GM19372 (cell line): Measurements from ENCODE around the gene AGPAT3.
"Not testable (repeated sequence)": the region's sequence is repeated elsewhere in the genome, so short reads cannot be mapped to it uniquely, and the experiment has no call there.

ENCODE experiments used
- ATAC-seq: cut with Tn5 transposase; IDR thresholded peaks from one replicate; pipeline ENCODE4 v1.9.1; 2021; ENCODE audit warnings: mild to moderate bottlenecking, low read depth, moderate library complexity; ENCODE audit not compliant: unreplicated experiment

The AGPAT3 gene, protein sequence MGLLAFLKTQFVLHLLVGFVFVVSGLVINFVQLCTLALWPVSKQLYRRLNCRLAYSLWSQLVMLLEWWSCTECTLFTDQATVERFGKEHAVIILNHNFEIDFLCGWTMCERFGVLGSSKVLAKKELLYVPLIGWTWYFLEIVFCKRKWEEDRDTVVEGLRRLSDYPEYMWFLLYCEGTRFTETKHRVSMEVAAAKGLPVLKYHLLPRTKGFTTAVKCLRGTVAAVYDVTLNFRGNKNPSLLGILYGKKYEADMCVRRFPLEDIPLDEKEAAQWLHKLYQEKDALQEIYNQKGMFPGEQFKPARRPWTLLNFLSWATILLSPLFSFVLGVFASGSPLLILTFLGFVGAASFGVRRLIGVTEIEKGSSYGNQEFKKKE

DNA sequence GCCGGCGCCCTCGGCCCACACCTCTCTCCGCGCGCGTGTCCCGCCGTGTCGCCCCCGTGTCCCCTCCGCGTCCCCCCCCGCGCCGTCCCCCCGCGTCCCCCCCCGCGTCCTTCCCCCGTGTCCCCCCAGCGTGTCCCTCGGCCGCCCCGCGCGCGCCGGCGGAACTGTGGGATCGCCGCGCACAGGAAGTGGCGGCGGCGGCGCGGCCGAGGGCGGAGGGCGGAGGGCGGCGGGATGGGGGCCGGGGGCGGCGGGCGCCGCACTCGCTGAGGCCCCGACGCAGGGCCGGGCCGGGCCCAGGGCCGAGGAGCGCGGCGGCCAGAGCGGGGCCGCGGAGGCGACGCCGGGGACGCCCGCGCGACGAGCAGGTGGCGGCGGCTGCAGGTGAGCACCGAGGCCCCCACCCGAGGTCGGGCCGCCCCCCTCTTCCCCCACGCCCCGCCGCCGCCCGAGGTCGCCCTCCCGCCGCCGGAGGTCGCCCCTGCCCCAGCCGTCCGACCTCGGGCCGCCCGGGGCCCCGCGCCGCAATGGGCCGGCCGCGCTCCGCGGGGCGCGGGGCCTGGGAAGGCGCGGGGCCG is at the start of gene AGPAT3:
Gene AGPAT3, plus strand, starts transcription at position 262 of the 578 bp plus-strand sequence. CDS start 94,459 bp downstream, outside the sequence.
- no peak for ATAC-seq

DNA sequence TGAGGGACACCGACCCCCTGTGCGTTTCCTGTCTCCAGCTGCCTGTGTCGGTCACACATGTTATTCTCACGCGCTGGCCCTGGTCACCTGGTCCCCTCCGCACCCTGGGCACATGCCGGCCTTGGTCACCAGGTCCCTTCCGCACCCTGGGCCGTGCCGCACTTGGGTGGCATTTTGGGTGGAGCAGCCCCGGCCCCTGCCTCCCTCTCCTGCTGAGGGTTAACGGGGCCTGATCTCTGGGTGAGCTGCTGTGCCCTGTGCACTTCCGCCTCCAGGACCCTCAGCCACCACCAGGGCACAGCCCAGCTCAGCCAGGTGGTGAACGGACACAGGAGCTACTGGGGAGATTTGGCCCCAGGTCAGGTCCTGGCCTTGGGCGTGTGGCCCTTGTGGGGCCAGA is 49.0 kb upstream of the AGPAT3 start:
- ATAC-seq, result no peak

DNA sequence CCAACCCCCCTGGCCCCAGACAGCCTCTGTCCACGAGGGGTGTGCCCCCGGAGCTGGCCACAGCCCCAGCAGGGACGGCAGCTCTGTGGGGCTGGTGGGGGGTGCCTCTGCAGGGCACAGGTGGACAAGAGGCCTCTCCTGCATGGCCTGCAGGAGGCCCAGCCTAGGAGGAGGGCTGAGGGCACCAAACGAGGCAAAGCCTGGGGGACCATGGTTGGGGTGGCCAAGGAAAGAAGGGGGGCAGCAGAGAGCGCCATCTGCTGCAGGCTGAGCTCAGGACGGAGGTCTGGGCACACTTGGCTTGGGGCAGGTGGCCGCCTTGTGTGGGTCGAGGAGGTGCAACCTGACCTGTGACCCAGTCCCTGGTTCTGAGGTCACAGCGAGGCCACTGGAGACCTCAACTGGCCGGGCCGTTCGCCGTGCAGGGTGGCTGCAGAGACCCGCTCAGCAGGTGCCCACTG is 48.4 kb upstream of the AGPAT3 start:
- ATAC-seq, result no peak

DNA sequence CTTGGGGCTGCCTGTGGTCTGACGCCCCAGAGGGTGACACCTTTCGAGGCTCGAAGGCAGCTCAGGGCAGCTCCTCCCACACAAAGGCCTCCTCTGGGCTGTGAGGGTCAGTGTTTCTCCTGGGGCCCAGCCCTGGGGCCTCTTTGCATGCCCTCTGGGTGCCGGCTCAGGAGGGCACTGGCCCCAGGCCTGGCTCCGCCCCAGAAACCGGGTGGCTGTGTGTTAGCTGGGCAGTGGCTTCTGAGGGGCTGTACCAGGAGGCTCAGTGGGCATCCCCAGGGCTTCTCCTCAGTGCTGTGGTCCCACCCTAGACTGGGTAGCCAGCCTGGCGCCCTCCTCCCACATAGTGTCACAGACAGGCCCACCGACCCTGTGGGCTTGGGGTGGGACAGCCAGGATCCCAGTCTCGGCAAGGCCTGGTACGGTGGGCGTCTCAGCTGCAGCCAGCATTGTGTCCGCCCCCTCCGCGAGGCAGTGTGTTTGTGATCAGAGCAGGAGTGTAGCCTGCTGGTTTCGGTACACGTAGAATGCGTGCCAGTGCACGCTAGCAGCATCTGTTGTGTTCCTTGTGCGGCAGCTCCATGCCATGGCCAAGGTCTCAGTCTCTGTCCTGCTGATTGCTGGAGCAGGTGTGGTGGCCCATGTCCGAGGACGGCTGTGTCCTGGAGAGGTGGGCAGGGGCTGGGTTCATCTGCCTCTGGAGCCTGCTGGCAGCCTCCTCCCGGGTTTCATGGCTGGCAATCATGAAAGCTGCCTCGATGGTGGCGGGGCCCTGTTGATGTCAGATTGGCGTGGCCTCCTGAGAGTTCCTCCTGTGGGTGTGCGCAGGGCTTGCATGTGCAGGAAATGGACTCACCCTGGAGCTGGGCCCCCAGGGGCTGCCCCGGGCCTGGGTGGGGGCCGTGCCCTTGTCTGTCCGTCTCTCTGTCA is 47.6 kb upstream of the AGPAT3 start:
- no peak for ATAC-seq

DNA sequence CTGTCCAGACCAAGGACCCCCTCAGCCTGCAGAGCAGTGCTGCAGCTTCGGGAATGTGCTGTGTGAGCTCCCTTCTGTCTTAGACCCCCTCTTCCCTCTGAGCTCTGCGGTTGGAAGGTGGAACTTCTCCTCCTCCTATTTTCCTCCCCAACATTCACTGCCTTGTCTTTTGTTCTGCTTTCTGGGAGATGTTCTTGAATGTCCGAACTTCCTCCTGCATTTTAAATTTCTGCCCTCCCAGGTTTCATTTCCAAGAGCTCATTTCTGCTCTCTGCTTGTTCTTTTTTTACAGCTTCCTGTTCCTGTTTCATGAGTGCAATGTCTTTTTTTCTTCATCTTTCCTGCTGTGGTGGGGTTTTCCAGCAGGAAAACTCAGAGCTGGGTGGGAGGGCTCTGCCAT is 46.3 kb upstream of the AGPAT3 start:
- ATAC-seq, result no peak

DNA sequence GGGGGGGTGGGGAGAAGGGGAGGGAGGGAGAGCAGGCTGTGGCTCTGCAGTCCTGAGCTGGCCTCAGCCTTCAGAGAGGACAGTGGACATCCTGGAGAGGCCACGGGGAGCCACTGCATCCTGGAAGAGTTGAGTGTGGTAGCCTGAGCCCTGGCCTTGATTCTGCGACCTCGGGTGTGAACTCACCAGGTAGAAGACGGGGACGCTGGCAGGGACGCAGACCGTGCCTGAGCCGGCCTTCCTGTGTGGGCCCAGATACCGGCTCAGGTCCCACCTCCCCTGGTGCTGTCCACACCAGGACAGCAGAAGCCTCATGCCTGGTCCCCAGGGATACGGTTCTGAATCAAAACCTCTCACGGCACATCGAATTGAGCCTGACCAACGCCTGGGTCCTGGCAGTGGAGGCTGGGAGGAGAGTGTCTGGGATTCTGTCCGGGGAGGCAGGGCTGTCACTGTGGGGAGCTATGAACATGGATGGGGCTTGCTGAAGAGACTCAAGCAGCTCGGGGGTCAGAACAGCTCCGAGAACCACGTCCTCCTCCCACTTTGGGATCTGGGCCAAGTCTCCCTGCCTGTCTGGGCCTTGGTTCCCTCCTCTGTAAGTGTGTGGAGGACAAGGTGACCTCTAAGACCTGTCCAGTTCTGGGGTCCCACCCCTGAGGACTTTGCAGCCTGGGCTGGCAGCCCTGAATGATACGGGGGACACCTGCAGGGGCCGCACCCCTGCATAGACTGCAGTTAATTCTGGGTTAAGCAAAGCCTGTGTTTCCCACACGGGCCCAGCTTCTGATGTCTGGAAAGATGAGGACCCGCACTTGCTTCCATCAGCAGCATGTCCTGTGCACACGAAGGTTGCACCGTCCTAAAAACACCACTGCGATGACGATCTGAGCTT is 45.3 kb upstream of the AGPAT3 start:
- no peak for ATAC-seq

DNA sequence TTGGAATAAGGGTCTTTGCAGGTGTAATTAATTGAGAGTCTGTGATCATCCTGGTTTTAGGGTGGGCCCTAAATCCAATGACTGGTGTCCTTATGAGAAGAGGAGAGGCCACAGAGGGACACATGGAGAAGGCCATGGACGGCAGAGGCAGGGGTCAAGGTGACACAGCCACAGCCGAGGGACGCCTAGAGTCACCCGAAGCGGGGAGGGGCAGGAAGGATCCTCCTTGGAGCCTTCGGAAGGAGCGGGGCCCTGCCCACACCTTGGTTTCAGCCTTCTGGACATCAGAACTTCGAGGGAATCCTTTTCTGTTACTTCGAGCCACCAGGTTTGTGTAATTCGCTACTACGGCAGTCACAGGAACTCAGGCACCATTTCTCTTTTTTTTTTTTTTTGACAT is 44.6 kb upstream of the AGPAT3 start:
- ATAC-seq, result no peak

DNA sequence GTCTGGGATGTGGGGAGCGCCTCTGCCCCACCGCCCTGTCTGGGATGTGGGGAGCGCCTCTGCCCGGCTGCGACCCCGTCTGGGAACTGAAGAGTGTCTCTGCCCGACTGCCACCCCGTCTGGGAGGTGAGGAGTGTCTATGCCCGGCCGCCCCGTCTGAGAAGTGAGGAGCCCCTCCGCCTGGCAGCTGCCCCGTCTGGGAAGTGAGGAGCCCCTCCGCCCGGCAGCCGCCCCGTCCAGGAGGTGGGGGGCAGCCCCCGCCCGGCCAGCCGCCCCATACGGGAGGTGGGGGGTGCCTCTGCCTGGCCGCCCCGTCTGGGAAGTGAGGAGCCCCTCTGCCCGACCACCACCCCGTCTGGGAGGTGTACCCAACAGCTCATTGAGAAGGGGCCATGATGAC is 42.9 kb upstream of the AGPAT3 start:
- not testable (repeated sequence) for ATAC-seq

DNA sequence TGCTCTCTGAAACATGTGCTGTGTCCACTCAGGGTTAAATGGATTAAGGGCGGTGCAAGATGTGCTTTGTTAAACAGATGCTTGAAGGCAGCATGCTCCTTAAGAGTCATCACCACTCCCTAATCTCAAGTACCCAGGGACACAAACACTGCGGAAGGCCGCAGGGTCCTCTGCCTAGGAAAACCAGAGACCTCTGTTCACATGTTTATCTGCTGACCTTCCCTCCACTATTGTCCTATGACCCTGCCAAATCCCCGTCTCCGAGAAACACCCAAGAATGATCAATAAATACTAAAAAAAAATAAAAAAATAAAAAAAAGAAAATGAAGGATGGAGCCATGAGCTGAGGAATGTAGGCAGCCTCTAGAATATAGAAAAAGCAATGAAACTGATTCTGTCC is 42.3 kb upstream of the AGPAT3 start:
- not testable (repeated sequence) for ATAC-seq

DNA sequence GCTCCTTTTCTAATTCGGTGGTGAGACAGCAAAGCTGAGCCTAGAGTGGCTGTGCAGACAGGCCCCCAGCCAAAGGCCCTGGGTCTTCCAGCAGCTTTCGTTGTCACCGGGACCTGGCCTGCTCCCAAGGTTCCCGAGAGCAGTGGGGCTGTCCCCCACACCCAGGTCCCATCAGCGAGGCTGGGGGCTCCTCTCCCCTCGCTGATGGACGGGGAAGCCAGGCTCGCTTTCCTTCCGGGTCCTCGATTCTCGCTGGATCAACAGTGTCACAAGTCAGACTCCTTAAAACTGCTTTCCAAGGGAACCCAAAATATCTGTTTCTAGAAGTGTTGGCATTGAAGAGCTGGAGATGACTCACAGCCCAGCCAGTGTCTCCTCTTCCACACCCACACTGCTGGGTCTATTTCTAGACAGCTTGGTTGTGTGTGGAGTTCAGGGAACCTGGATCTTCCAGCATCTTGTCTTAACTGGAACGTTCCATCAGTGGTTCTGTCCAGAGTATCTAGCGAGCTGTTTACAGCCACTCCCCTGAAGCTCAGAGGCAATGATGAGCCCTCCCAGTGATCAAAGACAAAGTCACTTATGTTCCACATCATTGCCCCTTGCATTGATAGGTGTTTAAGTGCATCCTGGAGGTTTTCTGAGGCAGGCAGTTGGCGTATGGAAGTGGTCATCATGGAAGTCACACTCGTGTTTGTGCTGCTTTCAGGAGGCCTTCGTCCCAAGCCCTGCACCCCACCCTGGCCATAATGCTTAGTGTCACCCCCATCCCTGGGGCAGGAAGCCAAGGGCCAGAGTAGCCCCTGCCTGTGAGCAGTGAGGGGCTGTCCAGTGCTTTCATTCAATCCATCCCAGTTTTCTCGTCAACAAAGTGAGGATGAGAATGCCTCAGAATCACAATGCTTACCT is 40.4 kb upstream of the AGPAT3 start:
- ATAC-seq, result no peak

DNA sequence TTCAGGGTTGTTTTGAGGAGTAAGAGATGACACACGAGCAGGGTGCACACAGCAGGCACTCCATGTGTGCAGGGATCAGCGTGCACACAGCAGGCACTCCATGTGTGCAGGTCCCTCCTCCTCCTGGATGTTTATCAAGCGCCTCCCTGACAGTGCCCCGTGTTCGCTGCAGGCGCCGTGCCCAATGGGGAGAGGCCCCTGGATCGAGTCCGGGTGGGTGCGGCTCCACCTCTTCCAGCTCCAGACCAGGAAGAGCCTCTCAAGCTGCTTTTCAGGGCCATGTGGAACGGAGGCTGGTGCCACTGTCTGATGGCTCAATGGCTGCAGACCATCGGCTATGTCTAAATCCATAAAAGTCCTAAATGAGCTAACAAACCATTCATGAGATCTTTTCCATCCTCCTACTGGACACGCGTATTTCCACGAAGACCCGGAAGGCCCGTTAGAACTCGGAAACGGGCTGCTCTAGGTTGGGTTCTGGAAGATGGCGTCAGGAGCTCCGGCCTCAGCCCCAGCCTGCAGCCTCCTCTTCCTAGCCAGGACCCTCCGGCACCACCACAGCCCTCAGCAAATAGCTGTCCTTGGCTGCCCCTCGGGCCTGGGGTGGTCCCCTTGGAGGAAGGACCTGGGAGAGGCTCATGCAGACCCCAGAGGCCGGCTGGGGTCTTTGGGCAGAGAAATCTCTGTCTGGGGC is 39.6 kb upstream of the AGPAT3 start:
- ATAC-seq, result no peak

DNA sequence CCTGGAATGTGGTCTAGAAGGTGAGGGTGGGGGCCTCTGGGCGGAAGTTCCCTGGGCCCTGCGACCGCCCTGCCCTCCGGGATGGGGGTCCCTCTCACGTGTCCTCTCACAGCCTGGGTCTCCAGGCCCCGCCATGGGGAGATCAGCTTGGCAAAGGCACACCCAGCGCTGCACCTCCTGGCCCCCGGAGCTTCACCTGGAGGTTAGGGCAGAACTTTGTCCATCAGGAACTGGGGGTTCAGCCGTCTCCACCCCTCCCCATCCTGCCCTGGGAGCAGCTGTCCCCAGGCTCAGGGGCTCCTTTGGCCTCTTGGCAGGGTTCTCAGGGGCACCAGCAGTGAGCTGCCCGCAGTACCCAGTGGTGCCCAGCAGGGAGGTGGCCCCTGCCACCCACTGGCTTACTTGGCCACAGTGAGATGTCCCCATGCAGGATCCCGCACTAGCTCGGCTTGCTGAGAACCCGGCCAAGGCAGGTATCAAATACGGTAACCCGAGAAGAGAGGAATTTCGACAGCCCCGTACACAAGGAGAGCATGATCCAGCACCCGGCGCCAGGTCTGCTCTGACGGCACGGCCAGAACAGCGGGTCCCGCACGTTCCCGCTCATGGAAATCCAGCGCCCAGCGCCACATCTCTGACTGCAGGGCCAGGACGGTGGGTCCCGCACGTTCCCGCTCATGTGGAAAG is 38.9 kb upstream of the AGPAT3 start:
- ATAC-seq, result no peak

DNA sequence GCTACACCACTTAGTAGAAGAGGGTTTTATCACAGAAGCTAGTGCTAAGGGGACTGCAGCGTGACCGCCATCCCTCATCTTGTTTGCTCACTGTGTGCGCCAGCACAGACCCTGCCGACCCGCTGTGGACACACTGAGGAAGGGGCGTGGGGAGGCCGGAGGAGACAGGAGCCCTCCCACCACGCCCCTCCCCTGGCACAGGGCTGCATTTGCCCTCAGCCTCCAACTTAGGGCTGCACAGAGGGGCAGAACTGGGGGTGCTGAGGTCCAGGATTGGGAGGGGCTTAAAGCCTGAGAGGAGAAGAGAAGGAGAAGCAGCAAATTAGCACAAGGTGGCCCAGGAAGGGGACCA is 38.4 kb upstream of the AGPAT3 start:
- no peak for ATAC-seq

DNA sequence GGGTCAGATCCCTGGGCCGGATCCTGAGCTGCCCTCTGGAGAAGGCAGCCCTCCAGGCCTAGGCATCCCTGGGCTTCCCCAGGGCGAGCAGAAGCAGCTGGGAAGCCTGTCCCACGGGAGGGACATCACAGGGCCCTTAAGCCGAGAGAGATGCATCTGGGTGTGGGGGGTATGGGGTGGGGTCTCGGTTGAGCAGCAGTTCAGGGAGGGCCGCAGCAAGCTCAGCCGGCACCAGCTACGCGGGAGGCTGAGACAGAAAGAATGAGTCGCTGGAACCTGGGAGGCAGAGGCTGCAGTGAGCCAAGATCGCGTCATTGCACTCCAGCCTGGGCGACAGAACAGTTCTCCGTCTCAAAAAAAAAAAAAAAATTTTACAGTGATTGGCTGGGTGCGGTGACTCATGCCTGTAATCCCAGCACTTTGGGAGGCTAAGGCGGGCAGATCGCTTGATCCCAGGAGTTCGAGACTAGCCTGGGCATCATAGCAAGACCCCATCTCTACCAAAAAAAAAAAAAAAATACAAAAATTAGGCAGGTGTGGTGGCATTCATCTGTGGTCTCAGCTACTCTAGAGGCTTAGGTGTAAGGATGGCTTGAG is 37.9 kb upstream of the AGPAT3 start:
- ATAC-seq, result no peak

DNA sequence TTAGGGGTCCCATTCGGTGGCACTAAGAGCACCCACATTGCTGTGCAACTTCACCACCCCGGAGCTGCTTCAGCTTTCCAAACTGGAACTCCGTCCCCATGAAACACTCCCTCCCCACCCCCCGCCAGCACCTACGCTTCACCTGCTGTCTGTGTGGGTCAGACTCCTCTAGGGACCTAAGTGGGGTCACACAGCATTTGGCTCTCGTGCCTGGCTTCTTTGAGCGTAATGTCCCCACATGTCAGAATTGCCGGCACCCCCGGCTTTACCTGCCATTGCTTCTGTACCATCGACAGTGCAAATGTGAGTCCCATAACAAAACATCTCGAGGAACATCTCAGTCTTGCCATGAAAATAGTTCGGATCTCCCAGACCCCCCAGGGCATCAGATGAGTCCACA is 35.9 kb upstream of the AGPAT3 start:
- ATAC-seq, result no peak

DNA sequence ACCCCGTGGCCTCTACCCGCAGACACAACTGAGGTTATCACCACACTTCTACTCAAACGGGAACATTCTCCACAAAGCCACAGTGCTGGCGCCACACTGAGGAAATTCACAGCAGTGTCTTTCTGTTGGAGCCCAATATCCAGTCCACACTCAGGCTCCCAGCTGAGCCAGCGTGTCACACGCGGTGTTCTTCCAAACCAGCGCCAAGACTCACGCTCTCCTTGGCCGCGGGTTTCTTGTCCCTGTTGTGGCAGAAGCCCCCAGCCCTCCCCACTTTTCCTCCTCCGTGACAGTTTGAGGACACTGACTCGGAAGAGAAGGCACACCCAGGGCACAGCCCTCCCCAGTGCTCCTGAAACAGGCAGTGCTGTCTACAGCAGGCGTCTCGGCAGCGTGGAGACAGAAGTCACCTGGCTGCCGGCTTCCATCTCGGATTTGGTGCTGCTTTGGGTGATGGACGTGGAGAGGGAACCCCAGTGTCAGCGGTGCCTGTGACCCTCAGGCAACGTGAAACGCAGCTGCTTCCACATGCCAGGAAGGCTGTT is 35.4 kb upstream of the AGPAT3 start:
- no peak for ATAC-seq

DNA sequence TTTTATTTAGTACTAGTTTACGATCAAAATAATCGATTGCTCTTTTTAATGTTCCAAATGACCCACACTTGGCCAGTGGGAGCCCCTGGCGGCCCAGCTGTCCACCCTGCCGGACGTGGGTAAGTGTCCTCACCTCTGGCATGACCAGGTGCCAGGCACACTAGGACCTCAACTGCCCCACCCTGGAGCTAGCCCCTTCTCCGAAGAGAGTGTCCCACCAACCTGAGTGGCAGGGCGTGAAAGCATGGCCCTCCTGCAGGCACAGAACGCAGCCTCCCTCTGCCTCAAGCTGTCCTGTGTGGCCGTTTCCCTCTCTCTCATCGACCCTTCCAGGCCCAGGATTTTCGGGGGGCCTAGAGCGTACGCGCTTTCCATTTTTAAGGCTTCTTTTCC is 32.9 kb upstream of the AGPAT3 start:
- ATAC-seq, result no peak
